Spleen (tissue), 11 donors: ENCODE data around the gene SHKBP1. TPM values are rescaled to one million over a fixed set of nuclear protein-coding genes. Genes with fewer than 3 reads are reported as not detected.

Experiments used
- DNase-seq: peaks from one replicate; pipeline ENCODE4 v3.0.0-alpha.2; 2020
- H3K27ac ChIP-seq, 8 donors: fragments of 200-600 bp; sonication (generic) in 7 of 8; 1 replicate in 4 of 8; 2 replicates in 4 of 8; pipeline versions ENCODE4 v1.5.0 to v1.8.0; 2016 to 2021; ENCODE audit warnings: inconsistent platforms in 4 of 8, mild to moderate bottlenecking in 4 of 8, moderate library complexity in 1 of 8
- H3K27me3 ChIP-seq, 7 donors: fragments of 200-600 bp; sonication (generic) in 6 of 7; replicated peaks in 1 of 7; 1 replicate in 4 of 7; 2 replicates in 3 of 7; pipeline versions ENCODE4 v1.5.0 to v1.8.0; 2016 to 2021; ENCODE audit warnings: inconsistent platforms in 3 of 7, mild to moderate bottlenecking in 1 of 7
- H3K36me3 ChIP-seq, 6 donors: fragments of 200-600 bp; sonication (generic) in 5 of 6; 1 replicate in 4 of 6; 2 replicates in 2 of 6; pipeline versions ENCODE4 v1.5.0 to v1.8.0; 2016 to 2021; ENCODE audit warnings: inconsistent platforms in 2 of 6
- H3K4me1 ChIP-seq, 6 donors: fragments of 200-600 bp; sonication (generic) in 5 of 6; 1 replicate in 3 of 6; 2 replicates in 3 of 6; pipeline versions ENCODE4 v1.5.0 to v1.8.0; 2016 to 2021; ENCODE audit warnings: inconsistent platforms in 3 of 6
- H3K4me3 ChIP-seq, 8 donors: fragments of 200-600 bp; sonication (generic) in 7 of 8; 1 replicate in 4 of 8; 2 replicates in 4 of 8; pipeline versions ENCODE4 v1.5.0 to v1.8.0; 2016 to 2021; ENCODE audit warnings: inconsistent platforms in 4 of 8, mild to moderate bottlenecking in 4 of 8, moderate library complexity in 2 of 8
- H3K9me3 ChIP-seq, 8 donors: fragments of 200-600 bp; sonication (generic) in 7 of 8; 1 replicate in 4 of 8; 2 replicates in 4 of 8; pipeline versions ENCODE4 v1.5.0 to v1.8.0; 2016 to 2021; ENCODE audit warnings: inconsistent platforms in 4 of 8
- CTCF ChIP-seq, 11 experiments: fragments of 200-600 bp in 7 of 11; fragments of 450-650 bp in 4 of 11; sonication (generic) in 4 of 11; IDR thresholded peaks in 8 of 11; conservative IDR thresholded peaks in 3 of 11; 1 replicate in 7 of 11; 2 replicates in 4 of 11; pipeline versions ENCODE4 v1.4.0 to v1.8.0; 2016 to 2021; ENCODE audit warnings: antibody characterized with exemption in 11 of 11, inconsistent platforms in 4 of 11, mild to moderate bottlenecking in 1 of 11
- POLR2A ChIP-seq, 3 donors: fragments of 450-650 bp; IDR thresholded peaks; one replicate each; pipeline ENCODE4 v1.5.1; 2017; ENCODE audit warnings: antibody characterized with exemption in 3 of 3, mild to moderate bottlenecking in 1 of 3
- POLR2AphosphoS5 ChIP-seq, 3 donors: sonication (generic); formaldehyde crosslinking; IDR thresholded peaks; one replicate each; pipeline ENCODE4 v1.5.1; 2017; ENCODE audit warnings: antibody characterized with exemption in 3 of 3
- WGBS, 5 donors: extraction: QIAGEN DNeasy Blood & Tissue Kit in 3 of 5; methylation state at CpG; one replicate each; pipeline versions ENCODE4 v1.1.5 to v1.1.7; 2013 to 2018; 5-methylcytosine and 5-hydroxymethylcytosine counted together
- intact Hi-C: fragments of 100-400 bp; cut with DNase I; formaldehyde crosslinking; loops from one replicate; pipeline ENCODE4 v1.15.0; 2023; ENCODE audit warnings: low total_unique reads
- polyA plus RNA-seq, 3 donors: library from polyadenylated mRNA; stranded (reverse); fragments of 200-250 nt; gene quantifications; one replicate each; pipeline ENCODE4 v1.2.1, GENCODE V29; 2013
- total RNA-seq, 7 donors: library from RNA; depleted of rRNA in 3 of 7; stranded (reverse); fragments of >200 nt in 3 of 7; fragmentation: NEBNext Ultra II Directional in 4 of 7; extraction: Animal tissue kit (Norgen Biotek cat#: 25700) in 4 of 7; gene quantifications; one replicate each; pipeline versions ENCODE4 v1.1.0 to v1.2.1, GENCODE V29; 2016 to 2021
- donor health status: healthy with polysubstance abuse.
- donor health status: DM: no; HTN: no; CAD: no; lungs with moderate emphysema.
- donor health status: DM: no; HTN: no; CAD: no.
- donor health status: Bipolar disorder and iron deficiency.
- donor health status: healthy.
- donor health status: DM: no; HTN: no; CAD: no.
- donor health status: DM: yes; HTN: yes; CAD: no.

The SHKBP1 gene
- total and polyA plus RNA-seq, 10 donors: 102 to 282 (median 151) TPM

GRCh38 chr19:40553885-40554857 is 22.5 kb upstream of the SHKBP1 start:
- Histone ChIP-seq H3K36me3 (no peaks in the 10 kb centered on the region), H3K4me1 (peaks cover 0 to 11% (median 4%) of the 10 kb centered on the region in 6 donors), H3K27ac (no peak overlapping the region), H3K4me3 (no peak overlapping the region), H3K9me3 (no peaks in the 10 kb centered on the region), H3K27me3 (peaks cover 6 to 83% (median 24%) of the 10 kb centered on the region in 7 donors)
- intact Hi-C loops: no loop called here
- 15 to 23% (median 16%) methylated on average over 50 to 69 of the region's 69 CpGs for WGBS, 5 donors
- no peak for DNase-seq
- TF ChIP-seq CTCF (IDR thresholded peaks at IDR 0.05 in 8 of 11, conservative IDR thresholded peaks at IDR 0.05 in 3 of 11) (no peak), POLR2AphosphoS5 (IDR thresholded peaks at IDR 0.05) (no peak)

GRCh38 chr19:40555978-40556689 is 20.5 kb upstream of the SHKBP1 start:
- H3K4me3 ChIP-seq: no peak overlapping the region
- TF ChIP-seq POLR2A (IDR thresholded peaks at IDR 0.05) (no peak), POLR2AphosphoS5 (IDR thresholded peaks at IDR 0.05) (no peak), CTCF (IDR thresholded peaks at IDR 0.05 in 8 of 11, conservative IDR thresholded peaks at IDR 0.05 in 3 of 11) (no peak)
- no peak for DNase-seq
- peaks cover 6 to 78% (median 25%) of the 10 kb centered on the region in 7 donors for H3K27me3 ChIP-seq
- H3K9me3 ChIP-seq: no peaks in the 10 kb centered on the region
- 78 to 86% (median 83%) methylated on average over 17 of the region's 17 CpGs for WGBS, 5 donors
- intact Hi-C loops: no loop called here
- H3K27ac ChIP-seq: no peak overlapping the region
- peaks cover 0 to 5% (median 0%) of the 10 kb centered on the region in 6 donors for H3K4me1 ChIP-seq
- H3K36me3 ChIP-seq: no peaks in the 10 kb centered on the region

- no peak for DNase-seq
- WGBS, 5 donors: 80 to 91% (median 85%) methylated on average over 14 to 24 of the region's 24 CpGs
Measured at GRCh38 chr19:40556953-40557530, 19.6 kb upstream of the SHKBP1 start.

More at GRCh38 chr19:40556953-40557530, 19.6 kb upstream of the SHKBP1 start:
- H3K4me3 ChIP-seq: no peak overlapping the region
- intact Hi-C loops: no loop called here
- no peaks in the 10 kb centered on the region for H3K36me3 ChIP-seq
- peaks cover 6 to 78% (median 28%) of the 10 kb centered on the region in 7 donors for H3K27me3 ChIP-seq
- H3K27ac ChIP-seq: no peak overlapping the region
- peaks cover 0 to 5% (median 0%) of the 10 kb centered on the region in 6 donors for H3K4me1 ChIP-seq
- H3K9me3 ChIP-seq: no peaks in the 10 kb centered on the region
- no peak for TF ChIP-seq CTCF (IDR thresholded peaks at IDR 0.05 in 8 of 11, conservative IDR thresholded peaks at IDR 0.05 in 3 of 11)
- TF ChIP-seq POLR2AphosphoS5 (IDR thresholded peaks at IDR 0.05): no peak
- TF ChIP-seq POLR2A (IDR thresholded peaks at IDR 0.05): no peak
